DOHH2 (cell line): ENCODE results near the gene PPA1.

ENCODE experiments used
- H3F3A ChIP-seq: fragments of 200-600 bp; sonication (generic), shearing (Covaris generic); 2 replicates; pipeline ENCODE4 v1.6.0; 2016; ENCODE audit warnings: antibody characterized with exemption, mild to moderate bottlenecking; ENCODE audit not compliant: control insufficient read depth, insufficient read depth
- H3K27ac ChIP-seq: fragments of 200-600 bp; sonication (generic); 2 replicates; pipeline ENCODE4 v1.5.1; 2014; ENCODE audit warnings: low read depth, mild to moderate bottlenecking, low read length, moderate library complexity
- H3K27me3 ChIP-seq: fragments of 200-600 bp; sonication (generic); 2 replicates; pipeline ENCODE4 v1.6.1; 2014; ENCODE audit warnings: mild to moderate bottlenecking, low read length, mixed read lengths; ENCODE audit not compliant: control insufficient read depth
- H3K36me3 ChIP-seq: fragments of 200-600 bp; sonication (generic); 2 replicates; pipeline ENCODE4 v1.6.1; 2014; ENCODE audit warnings: mild to moderate bottlenecking, low read length, moderate library complexity, mixed read lengths; ENCODE audit not compliant: control insufficient read depth
- H3K4me1 ChIP-seq: fragments of 200-600 bp; sonication (generic); 2 replicates; pipeline ENCODE4 v1.6.1; 2014; ENCODE audit warnings: mild to moderate bottlenecking, low read length, mixed read lengths; ENCODE audit not compliant: control insufficient read depth
- H3K4me2 ChIP-seq: fragments of 200-600 bp; sonication (generic); 2 replicates; pipeline ENCODE4 v1.6.0; 2014; ENCODE audit warnings: mild to moderate bottlenecking, low read length, moderate library complexity
- H3K4me3 ChIP-seq: fragments of 200-600 bp; sonication (generic); 2 replicates; pipeline ENCODE4 v1.5.1; 2014; ENCODE audit warnings: mild to moderate bottlenecking, low read length, mixed read lengths
- H3K79me2 ChIP-seq: fragments of 200-600 bp; sonication (generic); 2 replicates; pipeline ENCODE4 v1.6.1; 2014; ENCODE audit warnings: mild to moderate bottlenecking, low read length, mixed read lengths; ENCODE audit not compliant: control insufficient read depth
- H3K9me2 ChIP-seq: fragments of 200-600 bp; sonication (generic); replicated peaks from 2 replicates; pipeline ENCODE4 v1.6.1; 2014; ENCODE audit warnings: mild to moderate bottlenecking, low read length, mixed read lengths; ENCODE audit not compliant: control insufficient read depth
- H3K9me3 ChIP-seq: fragments of 200-600 bp; sonication (generic); 2 replicates; pipeline ENCODE4 v1.6.1; 2014; ENCODE audit warnings: antibody characterized with exemption, low read length, mixed read lengths; ENCODE audit not compliant: control insufficient read depth, insufficient read depth
- H4K20me1 ChIP-seq: fragments of 200-600 bp; sonication (generic); 2 replicates; pipeline ENCODE4 v1.6.0; 2014; ENCODE audit warnings: low read depth, mild to moderate bottlenecking, antibody characterized with exemption, low read length, moderate library complexity; ENCODE audit not compliant: control insufficient read depth, insufficient read depth
- CTCF ChIP-seq: fragments of 200-600 bp; sonication (generic); IDR thresholded peaks from one replicate; pipeline ENCODE4 v1.5.1; 2014; ENCODE audit warnings: antibody characterized with exemption, mild to moderate bottlenecking, low read depth, low read length; ENCODE audit not compliant: poor library complexity, severe bottlenecking
- EZH2phosphoT487 ChIP-seq: fragments of 200-600 bp; sonication (generic); IDR thresholded peaks from 2 replicates; pipeline ENCODE4 v1.6.1; 2017; ENCODE audit warnings: borderline replicate concordance, mild to moderate bottlenecking, antibody characterized with exemption, low read length, moderate library complexity, mixed read lengths

Gene PPA1

GRCh38 chr10:70158113-70158512, 75.1 kb downstream of the PPA1 start:
- Histone ChIP-seq H3K4me1 (peaks cover 7% of the 10 kb centered on the region; the same call in 1 of the 2 replicates), H3K9me3 (no peaks in the 10 kb centered on the region), H3K4me3 (no peak overlapping the region), H3K27ac (no peak overlapping the region), H3K79me2 (peaks cover 34% of the 10 kb centered on the region), H4K20me1 (no peaks in the 10 kb centered on the region), H3K4me2 (no peak overlapping the region), H3K36me3 (peaks cover 92% of the 10 kb centered on the region), H3K27me3 (no peaks in the 10 kb centered on the region), H3K9me2 (no peaks in the 10 kb centered on the region), H3F3A (peaks cover 4% of the 10 kb centered on the region; the same call in 1 of the 2 replicates)
- no peak for TF ChIP-seq EZH2phosphoT487
- TF ChIP-seq CTCF = no peak

GRCh38 chr10:70155255-70155838, 77.9 kb downstream of the PPA1 start:
- Histone ChIP-seq H3F3A (0 out of 2 replicates have a peak, but pooled peaks cover 2% of the 10 kb centered on the region), H3K9me3 (no peaks in the 10 kb centered on the region), H3K4me1 (no peaks in the 10 kb centered on the region), H3K27me3 (no peaks in the 10 kb centered on the region), H3K4me2 (no peak overlapping the region), H3K4me3 (no peak overlapping the region), H4K20me1 (no peaks in the 10 kb centered on the region), H3K36me3 (peaks cover 96% of the 10 kb centered on the region), H3K27ac (no peak overlapping the region), H3K79me2 (peaks cover 13% of the 10 kb centered on the region), H3K9me2 (no peaks in the 10 kb centered on the region)
- TF ChIP-seq EZH2phosphoT487 = no peak
- TF ChIP-seq CTCF = no peak
